Suppressor macrophage treated with lipopolysaccharide for 1 hour (primary cell): ENCODE data around the gene TBC1D1.
A peak's percentile ranks its signal among the peaks of the same experiment; 100 is the strongest.
"Not testable (repeated sequence)": the region's sequence is repeated elsewhere in the genome, so short reads cannot be mapped to it uniquely, and the experiment has no call there.

Experiments
- DNase-seq, 3 donors: peaks; one replicate each; pipeline ENCODE4 v3.0.0-alpha.2; 2020 to 2022

Gene TBC1D1

GRCh38 chr4:37889849-37890800 lies 759 bp upstream of the TBC1D1 start:
- DNase-seq: peak in 2 of 3 donors; percentile 31 to 39

DNA sequence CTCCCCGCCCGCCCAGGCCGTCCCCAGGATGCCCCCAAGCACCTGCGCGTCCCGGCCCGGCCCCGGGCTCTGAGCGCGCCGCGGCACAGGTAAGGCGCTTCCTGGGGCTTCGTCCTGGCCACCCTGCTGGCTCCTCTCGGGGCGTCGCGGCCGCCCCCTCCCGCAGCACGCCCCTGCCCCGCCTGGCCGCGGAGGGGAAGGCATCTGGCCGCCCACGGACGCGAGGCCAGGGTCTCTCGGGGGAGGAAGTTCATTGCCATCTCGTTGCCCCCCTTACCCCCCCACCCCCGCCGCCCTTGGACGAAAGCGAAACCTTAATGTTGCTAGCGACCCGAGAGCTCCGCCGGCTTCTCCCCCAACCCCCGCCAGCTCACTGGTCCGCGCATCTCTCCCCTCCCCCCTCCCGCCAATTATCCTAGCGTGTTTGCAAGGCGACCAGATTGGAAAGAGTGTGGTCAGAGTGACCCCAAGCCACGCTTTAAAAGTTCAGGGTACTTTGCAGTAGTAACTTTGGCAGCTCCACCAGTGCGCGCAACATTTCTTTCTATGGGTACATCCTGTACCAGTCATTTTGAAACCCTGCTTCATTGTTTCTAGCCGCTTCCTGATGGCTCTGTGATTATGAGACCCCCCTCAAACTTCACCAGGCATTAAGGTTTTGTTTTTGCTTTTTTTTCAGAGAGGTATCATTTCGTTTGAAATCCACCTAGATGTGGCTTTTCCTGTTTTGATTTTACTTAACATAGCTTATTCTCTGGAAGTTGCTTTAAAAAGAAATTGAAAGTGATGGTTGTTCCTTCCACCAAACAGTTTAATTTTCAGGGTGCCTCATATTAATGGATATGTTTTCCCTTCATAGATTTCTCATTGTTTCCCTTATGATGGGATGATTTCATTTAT lies 626 bp downstream of the TBC1D1 start:
- DNase-seq: peak; percentile 48 to 76 (median 59)

GRCh38 chr4:37892641-37893040 lies 1.8 kb downstream of the TBC1D1 start:
- peak; percentile 64 to 73 (median 70) for DNase-seq

DNA sequence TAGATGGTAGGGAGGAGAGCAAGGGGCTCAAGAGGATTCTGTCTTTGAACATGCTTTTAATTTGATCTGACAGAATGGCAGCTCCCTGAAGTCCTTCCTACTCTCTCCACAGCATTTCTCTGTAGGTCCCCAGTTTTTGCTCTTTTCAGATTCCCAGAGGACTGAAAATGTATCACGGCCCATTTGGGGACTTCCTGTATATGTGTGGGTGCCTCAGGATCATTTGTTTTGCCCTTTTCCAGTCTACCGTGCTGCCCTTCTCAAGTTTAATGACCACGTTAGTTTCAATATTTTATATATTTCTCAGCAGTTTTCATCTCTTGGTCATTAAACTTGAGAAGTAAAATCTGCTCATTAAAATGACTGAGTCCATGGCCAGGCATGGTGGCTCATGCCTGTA lies 2.3 kb downstream of the TBC1D1 start:
- no peak for DNase-seq

- no peak for DNase-seq
These were observed 4.4 kb downstream of the TBC1D1 start for GRCh38 chr4:37895271-37895670.

- peak; percentile 46 to 55 (median 47) for DNase-seq
These were observed 5.4 kb downstream of the TBC1D1 start for GRCh38 chr4:37896206-37896860.

DNA sequence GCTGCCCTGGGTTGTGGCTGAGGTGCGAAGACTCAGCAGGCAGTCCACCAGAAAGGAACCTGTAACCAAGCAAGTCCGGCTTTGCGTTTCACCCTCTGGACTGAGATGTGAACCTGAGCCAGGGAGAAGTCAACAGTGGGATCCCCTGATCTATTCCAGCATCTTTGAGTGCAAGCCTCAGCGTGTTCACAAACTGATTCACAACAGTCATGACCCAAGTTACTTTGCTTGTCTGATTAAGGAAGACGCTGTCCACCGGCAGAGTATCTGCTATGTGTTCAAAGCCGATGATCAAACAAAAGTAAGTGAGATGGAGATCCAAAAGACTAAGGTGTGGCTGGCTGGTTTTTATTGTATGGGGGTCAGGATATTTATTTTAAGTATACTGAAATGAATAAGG lies 11.3 kb downstream of the TBC1D1 start:
- no peak for DNase-seq

DNA sequence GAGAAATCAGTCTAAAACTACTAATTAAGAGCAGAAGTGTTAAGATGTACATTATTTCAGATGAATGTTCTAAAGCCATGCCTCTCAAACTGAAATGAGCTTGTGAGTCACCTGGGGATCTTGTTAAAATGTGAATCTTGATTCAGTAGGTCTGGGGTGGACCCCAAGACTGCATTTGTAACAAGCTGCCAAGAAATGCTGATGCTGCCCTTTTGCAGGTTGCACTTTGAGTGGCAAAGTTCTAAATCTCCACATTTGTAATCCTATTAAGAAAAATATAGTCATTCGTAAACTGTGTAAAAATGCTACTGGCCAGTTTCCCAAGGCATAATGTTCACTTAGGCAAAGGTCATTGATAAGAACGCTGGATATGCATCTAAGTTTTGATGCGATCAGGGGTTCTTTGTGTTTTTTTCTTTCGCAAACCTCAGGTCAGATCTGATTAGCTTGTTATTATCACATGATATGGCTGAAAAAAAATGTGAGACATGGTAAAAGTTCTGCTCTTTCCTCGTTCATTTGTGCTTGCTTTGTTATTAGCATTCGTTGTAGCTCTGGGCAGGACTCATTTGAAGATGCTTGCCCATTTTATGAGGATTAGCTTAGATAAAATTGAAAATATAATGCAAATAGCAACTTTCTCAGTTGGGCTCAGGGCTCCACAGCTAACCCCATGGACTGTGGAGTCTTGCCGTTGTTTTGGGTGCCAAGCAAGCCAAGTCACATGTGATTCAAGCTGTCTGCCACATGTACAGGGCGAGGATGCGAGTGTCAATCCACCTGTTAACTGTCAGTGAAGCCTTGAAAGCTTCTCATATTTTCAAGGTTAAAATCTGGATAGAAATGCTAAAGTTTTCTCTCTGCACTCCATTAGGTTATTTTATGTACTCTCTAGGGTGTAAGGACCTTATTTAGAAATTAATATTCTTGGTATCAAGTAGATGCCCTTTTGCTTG lies 12.1 kb downstream of the TBC1D1 start:
- DNase-seq: no peak

DNA sequence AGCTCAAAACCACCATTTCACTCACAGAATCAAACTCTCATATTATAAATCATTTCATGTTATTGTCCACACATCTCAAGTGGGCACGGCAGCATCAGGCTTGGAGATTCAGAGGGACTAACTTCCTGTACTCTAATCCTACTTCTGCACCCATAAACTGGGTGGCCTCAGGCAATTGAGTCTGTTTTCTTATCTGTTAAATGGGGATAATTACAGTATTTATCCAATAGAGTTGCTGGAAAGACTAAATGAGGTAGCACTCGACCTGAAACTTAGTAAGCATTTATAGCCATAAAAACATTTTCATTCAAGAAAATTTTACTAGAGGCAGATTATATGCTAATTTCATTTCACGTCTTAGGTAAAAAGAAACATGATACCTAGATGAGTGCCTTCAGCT lies 13.0 kb downstream of the TBC1D1 start:
- DNase-seq: no peak

DNA sequence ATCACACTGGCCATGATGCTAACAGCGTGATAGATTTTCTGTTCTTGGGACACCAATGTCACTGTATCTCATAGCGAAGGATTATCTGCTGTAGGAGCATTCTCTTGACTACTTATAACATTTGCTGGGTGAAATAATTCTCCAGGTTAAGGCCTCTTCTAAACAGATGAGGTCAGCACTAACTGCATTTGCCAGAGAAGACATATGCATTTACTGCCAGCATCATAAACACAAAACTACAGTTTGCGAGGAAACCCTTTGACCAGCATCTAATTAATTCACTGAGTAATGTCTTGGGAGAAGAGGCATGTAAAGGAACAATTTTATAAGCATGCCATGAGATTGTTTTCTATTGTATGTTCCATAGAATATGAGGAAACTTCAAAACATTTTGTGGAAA lies 13.9 kb downstream of the TBC1D1 start:
- DNase-seq: no peak

DNA sequence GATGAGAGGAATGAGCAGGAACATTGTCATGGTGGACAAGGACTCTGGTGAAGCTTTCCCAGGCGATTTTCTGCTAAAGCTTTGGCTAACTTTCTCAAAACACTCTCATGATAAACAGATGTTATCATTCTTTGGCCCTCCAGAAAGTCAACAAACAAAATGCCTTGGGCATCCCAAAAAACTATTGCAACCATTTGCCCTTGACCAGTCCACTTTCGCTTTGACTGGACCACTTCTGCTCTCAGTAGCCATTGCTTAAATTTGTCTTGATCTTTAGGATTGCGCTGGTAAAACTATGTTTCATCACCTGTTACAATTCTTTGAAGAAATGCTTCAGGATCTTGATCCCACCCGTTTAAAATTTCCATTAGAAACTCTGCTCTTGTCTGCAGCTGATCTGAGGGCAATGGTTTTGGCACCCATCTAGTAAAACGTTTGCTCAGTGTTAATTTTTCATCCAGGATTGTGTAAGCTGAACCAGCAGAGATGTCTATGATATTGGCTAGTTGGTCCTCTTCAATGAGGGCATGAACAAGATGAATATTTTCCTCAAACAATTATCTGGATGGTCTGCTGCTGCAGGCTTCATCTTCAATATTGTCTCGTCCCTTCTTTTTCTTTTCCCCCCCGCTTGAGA lies 14.8 kb downstream of the TBC1D1 start:
- DNase-seq: no peak

DNA sequence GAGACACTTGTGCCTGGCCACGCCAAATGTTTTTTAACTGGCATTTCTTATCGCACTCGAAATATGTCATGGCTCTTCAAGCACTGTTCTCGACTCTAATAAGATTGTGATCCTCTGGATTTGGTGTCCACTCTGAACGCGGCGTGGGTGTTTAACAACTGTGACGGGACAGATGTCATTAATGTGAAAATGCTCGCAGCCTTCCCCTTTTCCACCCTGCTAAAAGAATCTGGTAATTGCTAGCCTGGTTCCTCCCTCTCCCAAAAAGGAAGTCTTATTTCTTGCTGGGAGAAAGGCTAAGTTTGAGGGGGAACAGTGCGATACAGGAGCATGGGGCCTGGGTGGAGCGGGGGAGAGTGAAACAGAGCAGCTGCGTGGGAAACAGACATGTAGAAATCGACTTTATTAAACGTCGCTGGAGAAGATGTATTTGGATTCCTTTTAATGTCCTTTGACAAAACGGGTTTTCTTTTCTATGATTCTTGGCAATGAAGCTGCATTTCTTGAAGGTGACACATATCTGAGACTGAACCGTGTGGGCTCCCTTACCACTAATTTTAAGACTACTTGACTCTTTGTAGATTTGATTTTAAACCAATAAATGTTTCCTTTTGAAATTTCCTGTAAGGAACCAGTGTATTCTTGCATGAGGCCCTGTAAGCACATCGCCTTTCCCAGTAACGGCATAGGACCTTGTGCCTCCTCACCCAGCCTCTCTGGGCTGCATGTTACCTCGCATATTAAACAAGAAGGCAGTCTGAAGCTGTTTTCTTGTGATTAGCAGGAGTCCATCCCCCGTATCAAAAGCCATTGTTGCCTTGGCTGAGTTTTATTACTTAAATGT lies 17.8 kb downstream of the TBC1D1 start:
- DNase-seq: peak; percentile 67 to 77 (median 71)

- DNase-seq: no peak
These were observed 18.6 kb downstream of the TBC1D1 start for GRCh38 chr4:37909332-37910090.

DNA sequence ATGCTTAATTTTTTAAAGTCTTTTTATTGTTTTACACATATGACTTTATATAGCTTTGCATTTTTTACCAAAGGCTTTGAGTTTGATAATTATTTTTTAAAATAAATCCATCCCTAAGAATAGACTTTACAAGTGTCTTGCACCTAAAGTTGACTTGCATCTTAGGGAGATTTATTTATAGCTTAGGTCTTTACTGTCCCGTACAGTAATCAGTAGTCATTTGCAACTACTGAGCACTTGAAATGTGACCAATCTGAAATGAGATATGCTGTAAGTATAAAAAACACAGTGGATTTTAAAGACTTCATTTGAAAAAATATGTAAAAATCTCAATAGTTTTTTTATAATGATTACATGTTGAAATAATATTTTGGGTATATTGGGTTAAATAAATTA lies 19.2 kb downstream of the TBC1D1 start:
- DNase-seq: no peak

- no peak for DNase-seq
These were observed 23.7 kb downstream of the TBC1D1 start for GRCh38 chr4:37914539-37914938.

GRCh38 chr4:37917388-37917787 lies 26.5 kb downstream of the TBC1D1 start:
- DNase-seq: no peak

DNA sequence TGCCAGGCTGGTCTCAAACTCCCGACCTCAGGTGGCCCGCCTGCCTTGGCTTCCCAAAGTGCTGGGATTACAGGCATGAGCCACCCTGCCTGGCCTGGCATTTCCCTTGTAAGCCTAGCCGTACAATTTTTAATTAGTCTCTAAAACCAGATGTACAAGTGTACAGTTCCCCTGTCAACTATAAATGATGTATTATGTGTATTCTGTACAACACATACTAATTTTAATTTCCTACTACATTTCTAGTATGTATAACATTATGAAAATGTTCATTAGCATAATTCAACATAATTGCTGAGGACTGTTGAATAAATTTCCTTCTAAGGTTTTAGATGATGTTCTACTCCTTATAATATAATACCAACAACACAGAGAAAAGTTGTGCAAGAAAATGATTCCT lies 27.8 kb downstream of the TBC1D1 start:
- no peak for DNase-seq

DNA sequence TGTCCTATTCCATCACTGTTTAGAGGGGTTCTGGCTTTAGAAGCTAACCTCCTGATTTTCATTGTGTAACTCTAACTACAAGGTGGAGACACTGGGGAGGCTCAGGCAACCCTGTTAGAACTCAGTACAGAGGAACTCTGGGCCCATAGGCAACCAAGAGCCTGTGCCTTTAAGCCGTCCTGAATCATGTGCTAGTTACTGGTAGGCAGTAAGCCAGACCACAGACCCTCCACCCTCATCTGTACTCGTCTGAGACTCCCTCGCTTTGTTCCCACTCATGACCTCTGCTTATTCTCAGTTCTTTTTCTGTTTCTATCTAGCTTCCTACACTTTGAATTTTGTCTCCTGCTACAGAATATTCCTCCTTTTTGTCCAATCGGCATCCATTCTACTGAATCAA lies 31.4 kb downstream of the TBC1D1 start:
- DNase-seq: peak; percentile 40 to 49 (median 42)

DNA sequence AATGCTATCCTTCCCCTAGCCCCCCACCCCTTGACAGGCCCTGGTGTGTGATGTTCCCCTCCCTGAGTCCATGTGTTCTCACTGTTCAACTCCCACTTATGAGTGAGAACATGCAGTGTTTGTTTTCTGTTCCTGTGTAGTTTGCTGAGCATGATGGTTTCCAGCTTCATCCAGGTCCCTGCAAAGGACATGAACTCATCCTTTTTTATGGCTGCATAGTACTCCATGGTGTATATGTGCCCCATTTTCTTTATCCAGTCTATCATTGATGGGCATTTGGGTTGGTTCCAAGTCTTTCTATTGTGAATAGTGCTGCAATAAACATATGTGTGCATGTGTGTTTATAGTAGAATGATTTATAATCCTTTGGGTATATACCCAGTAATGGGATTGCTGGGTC lies 32.2 kb downstream of the TBC1D1 start:
- not testable (repeated sequence) for DNase-seq

- DNase-seq: no peak
These were observed 34.1 kb downstream of the TBC1D1 start for GRCh38 chr4:37924946-37925345.
